Measurements from ENCODE around the gene ATP13A3.

ATP13A3 gene

DNA sequence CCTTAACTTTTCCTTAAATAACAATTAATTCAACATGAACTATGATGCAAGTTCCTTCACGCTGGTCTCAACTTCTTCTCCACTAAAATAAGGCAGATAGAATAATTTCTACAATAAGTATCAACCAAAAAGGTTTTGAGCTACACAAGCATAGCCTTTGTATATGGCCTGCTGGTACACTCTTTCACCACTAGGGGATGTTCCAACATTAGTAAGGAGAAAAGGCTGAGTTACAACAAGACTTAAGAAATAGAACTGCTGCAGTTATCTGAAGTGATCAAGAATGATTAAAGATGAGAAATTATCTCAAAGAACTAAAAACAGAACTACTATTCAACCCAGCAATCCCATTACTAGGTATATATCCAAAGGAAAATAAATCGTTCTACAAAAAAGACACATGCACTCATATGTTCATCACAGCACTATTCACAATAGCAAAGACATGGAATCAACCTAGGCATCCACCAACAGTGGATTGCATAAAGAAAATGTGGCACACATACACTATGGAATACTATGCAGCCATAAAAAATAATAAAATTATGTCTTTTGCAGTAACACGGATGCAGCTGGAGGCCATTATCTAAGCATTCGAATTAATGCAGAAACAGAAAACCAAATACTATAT, 14.4 kb downstream of the ATP13A3 start:
- no peak overlapping the region for H3K4me3 ChIP-seq (ENCODE audit: low read depth, low read length)
- TF ChIP-seq, protein P1, sequence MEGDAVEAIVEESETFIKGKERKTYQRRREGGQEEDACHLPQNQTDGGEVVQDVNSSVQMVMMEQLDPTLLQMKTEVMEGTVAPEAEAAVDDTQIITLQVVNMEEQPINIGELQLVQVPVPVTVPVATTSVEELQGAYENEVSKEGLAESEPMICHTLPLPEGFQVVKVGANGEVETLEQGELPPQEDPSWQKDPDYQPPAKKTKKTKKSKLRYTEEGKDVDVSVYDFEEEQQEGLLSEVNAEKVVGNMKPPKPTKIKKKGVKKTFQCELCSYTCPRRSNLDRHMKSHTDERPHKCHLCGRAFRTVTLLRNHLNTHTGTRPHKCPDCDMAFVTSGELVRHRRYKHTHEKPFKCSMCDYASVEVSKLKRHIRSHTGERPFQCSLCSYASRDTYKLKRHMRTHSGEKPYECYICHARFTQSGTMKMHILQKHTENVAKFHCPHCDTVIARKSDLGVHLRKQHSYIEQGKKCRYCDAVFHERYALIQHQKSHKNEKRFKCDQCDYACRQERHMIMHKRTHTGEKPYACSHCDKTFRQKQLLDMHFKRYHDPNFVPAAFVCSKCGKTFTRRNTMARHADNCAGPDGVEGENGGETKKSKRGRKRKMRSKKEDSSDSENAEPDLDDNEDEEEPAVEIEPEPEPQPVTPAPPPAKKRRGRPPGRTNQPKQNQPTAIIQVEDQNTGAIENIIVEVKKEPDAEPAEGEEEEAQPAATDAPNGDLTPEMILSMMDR (IDR thresholded peaks at IDR 0.05; ENCODE audit: low read depth, low read length) = peak; percentile 97

DNA sequence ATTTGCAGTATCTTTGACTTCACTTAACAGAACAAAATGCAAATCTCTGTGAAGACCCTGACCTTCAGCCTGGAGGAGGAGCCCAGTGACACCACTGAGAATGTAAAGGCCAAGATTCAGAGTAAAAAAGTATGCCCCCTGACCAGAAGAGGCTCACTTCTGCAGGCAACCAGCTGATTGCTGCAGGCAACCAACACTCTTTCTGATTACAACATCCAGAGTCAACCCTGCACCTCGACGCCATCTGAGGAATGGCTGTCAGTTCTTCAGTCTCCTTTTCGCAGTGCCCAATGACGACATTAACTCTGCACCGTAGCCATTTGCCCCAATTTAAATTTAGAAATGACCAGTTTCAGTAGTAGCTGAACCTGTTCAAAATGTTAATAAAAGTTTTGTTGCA, 14.9 kb downstream of the ATP13A3 start:
- no peak overlapping the region for H3K4me3 ChIP-seq (ENCODE audit: low read depth, low read length)
- TF ChIP-seq, protein P1 (IDR thresholded peaks at IDR 0.05; ENCODE audit: low read depth, low read length) = no peak

DNA sequence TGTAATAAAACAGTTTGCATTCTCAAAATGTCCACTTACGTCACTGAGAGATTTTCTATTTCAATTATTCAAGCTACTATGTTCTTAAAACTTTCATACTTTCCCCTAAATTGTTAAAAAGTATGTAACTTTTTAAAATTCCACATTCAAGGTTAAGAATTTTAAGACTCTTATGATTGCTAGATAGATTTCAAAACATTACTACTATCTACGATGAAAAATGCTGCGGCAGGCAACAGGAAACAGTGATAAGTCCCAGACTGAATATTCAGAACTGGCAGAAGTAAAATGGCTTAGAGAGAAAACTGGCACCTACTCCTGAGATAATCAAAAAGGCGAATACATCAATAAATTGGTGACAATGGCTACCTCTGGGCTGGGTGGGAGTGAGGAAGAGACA, 16.2 kb downstream of the ATP13A3 start:
- TF ChIP-seq, protein P1 (IDR thresholded peaks at IDR 0.05; ENCODE audit: low read depth, low read length) = no peak
- H3K4me3 ChIP-seq (ENCODE audit: low read depth, low read length) = no peak overlapping the region

- TF ChIP-seq, protein P1 (IDR thresholded peaks at IDR 0.05; ENCODE audit: low read depth, low read length) = no peak
- no peak overlapping the region for H3K4me3 ChIP-seq (ENCODE audit: low read depth, low read length)
Measured at GRCh38 chr3:194469977-194470376, 16.8 kb downstream of the ATP13A3 start.

GRCh38 chr3:194468086-194468485, 18.7 kb downstream of the ATP13A3 start:
- H3K4me3 ChIP-seq (ENCODE audit: low read depth, low read length) = no peak overlapping the region
- TF ChIP-seq, protein P1 (IDR thresholded peaks at IDR 0.05; ENCODE audit: low read depth, low read length) = no peak

GRCh38 chr3:194466761-194467356, 19.9 kb downstream of the ATP13A3 start:
- no peak overlapping the region for H3K4me3 ChIP-seq (ENCODE audit: low read depth, low read length)
- TF ChIP-seq, protein P1 (IDR thresholded peaks at IDR 0.05; ENCODE audit: low read depth, low read length) = no peak

DNA sequence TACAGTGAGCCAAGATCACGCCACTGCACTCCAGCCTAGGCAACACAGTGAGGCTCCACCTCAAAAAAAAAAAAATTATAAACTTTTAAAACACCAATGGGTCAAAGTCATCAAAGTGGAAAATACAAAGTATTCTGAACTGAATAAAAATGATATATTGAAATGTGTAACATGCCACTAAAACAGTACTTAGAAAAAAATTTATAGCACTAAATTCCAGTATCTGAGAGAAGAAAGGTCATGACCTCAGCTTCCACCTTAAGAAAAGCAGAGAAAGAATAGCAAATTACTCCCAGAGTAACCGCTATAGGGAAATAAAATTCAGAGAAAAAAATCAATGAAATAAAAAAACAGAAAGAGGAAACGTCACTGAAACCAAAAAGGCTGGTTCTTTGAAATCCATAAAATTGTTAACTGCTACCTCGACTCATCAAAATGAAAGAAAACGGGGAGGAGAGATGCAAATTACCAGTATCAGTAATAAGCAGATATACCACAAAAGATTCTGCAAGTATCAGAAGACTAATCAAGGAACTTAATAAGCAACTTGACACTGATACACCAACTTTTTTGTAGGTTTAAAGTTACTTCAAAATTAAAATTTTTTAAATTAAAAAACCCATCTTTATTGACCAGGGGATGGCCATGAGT, 20.8 kb downstream of the ATP13A3 start:
- TF ChIP-seq, protein P1 (IDR thresholded peaks at IDR 0.05; ENCODE audit: low read depth, low read length) = no peak
- no peak overlapping the region for H3K4me3 ChIP-seq (ENCODE audit: low read depth, low read length)
